ENCODE measurements around the gene CYP27B1.

Gene CYP27B1

GRCh38 chr12:57813111-57813970, 46.5 kb upstream of the CYP27B1 start:
- TF ChIP-seq CTCF (IDR thresholded peaks at IDR 0.05): no peak
- Mint-ChIP-seq H3K4me3 (no peak overlapping the region), H3K9me3 (no peaks in the 10 kb centered on the region), H3K36me3 (ENCODE audit: low read depth) (peaks cover 16% of the 10 kb centered on the region), H3K27me3 (ENCODE audit: low read depth, poor library complexity) (no peaks in the 10 kb centered on the region), H3K4me1 (peaks cover 8% of the 10 kb centered on the region), H3K27ac (no peak overlapping the region)
- DNase-seq: no peak

GRCh38 chr12:57811028-57811755, 44.3 kb upstream of the CYP27B1 start:
- Mint-ChIP-seq H3K4me3 (no peak overlapping the region), H3K36me3 (ENCODE audit: low read depth) (peaks cover 23% of the 10 kb centered on the region), H3K27me3 (ENCODE audit: low read depth, poor library complexity) (peaks cover 3% of the 10 kb centered on the region), H3K4me1 (no peaks in the 10 kb centered on the region), H3K27ac (no peak overlapping the region), H3K9me3 (no peaks in the 10 kb centered on the region)
- TF ChIP-seq CTCF (IDR thresholded peaks at IDR 0.05): no peak
- no peak for DNase-seq

GRCh38 chr12:57810450-57810849, 43.6 kb upstream of the CYP27B1 start:
- Mint-ChIP-seq H3K27me3 (ENCODE audit: low read depth, poor library complexity) (peaks cover 3% of the 10 kb centered on the region), H3K27ac (no peak overlapping the region), H3K4me1 (no peaks in the 10 kb centered on the region), H3K9me3 (no peaks in the 10 kb centered on the region), H3K4me3 (no peak overlapping the region), H3K36me3 (ENCODE audit: low read depth) (peaks cover 25% of the 10 kb centered on the region)
- TF ChIP-seq CTCF (IDR thresholded peaks at IDR 0.05): no peak
- no peak for DNase-seq

- Mint-ChIP-seq H3K27ac (no peak overlapping the region), H3K4me3 (no peak overlapping the region), H3K36me3 (ENCODE audit: low read depth) (peaks cover 32% of the 10 kb centered on the region), H3K4me1 (no peaks in the 10 kb centered on the region), H3K27me3 (ENCODE audit: low read depth, poor library complexity) (peaks cover 3% of the 10 kb centered on the region), H3K9me3 (no peaks in the 10 kb centered on the region)
- DNase-seq: no peak
- no peak for TF ChIP-seq CTCF (IDR thresholded peaks at IDR 0.05)
Observed at GRCh38 chr12:57809425-57809824, 42.5 kb upstream of the CYP27B1 start.

- H3K36me3 Mint-ChIP-seq (ENCODE audit: low read depth): peaks cover 36% of the 10 kb centered on the region
- no peak for TF ChIP-seq CTCF (IDR thresholded peaks at IDR 0.05)
- peaks cover 3% of the 10 kb centered on the region for H3K27me3 Mint-ChIP-seq (ENCODE audit: low read depth, poor library complexity)
- H3K9me3 Mint-ChIP-seq: no peaks in the 10 kb centered on the region
- no peak overlapping the region for H3K27ac Mint-ChIP-seq
- H3K4me3 Mint-ChIP-seq: no peak overlapping the region
- H3K4me1 Mint-ChIP-seq: no peaks in the 10 kb centered on the region
- DNase-seq: no peak
Observed at GRCh38 chr12:57808351-57808750, 41.5 kb upstream of the CYP27B1 start.
